ENCODE measurements around the gene RASSF10. TPM values are rescaled to one million over a fixed set of nuclear protein-coding genes. Genes with fewer than 3 reads are reported as not detected.
A peak's percentile ranks its signal among the peaks of the same experiment; 100 is the strongest.

RASSF10 gene
- total RNA-seq, 1 experiment from 2014 or later = 2.4 TPM

DNA sequence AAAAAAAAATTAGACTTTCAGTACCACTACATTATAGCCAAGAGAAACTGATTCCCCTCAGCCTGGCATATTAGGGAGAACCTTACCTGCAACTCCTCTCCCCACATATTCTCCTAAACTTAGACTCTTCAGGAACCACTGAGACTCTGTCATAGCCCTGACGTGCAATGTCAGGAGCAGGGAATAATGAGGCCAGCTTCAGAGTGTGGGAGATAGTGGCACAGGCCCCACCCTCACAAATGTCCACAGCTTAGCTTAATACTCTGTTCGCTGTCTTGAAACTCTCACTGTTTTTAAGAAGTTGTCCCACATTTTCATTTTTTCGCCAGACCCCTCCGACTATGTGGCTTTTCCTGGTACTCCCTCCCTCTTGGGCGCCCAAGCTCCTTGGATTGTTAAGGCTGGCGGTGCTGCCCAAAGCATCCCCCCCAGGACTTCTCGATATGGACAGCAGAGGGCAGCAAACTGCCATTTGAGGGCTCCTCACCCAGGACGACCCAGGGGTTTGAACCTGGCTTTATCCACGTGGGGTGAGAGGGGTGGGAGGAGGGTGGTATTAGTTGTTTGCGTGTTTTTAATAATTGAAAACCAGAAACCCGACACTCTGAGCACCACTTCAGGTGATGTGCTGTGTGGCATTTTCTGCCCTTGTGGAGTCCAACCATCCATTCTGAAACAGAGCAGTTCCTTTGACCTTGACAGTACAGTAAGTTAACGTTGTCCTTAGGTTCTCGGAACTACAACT lies 45.2 kb upstream of the RASSF10 start:
- H3K4me1 Mint-ChIP-seq = peaks cover 21% of the 10 kb centered on the region in 2 experiments
- no peak overlapping the region for H3K14ac ChIP-seq (ENCODE audit: insufficient read depth, low read length)
- no peak overlapping the region for H4K91ac ChIP-seq (ENCODE audit: insufficient read length, low read depth, low read length)
- no peak overlapping the region for H4K8ac ChIP-seq (replicated peaks; ENCODE audit: insufficient read length, low read depth, low read length)
- H2AFZ ChIP-seq (ENCODE audit: low read length) = no peak overlapping the region
- H2BK20ac ChIP-seq (ENCODE audit: low read depth, low read length, poor library complexity, severe bottlenecking) = no peak overlapping the region
- no peak overlapping the region for H2BK12ac ChIP-seq (ENCODE audit: insufficient read length, low read depth, low read length)
- H3K27ac ChIP-seq (ENCODE audit: insufficient read length, low read depth, low read length) = no peak overlapping the region
- no peak overlapping the region for H2AK5ac ChIP-seq (ENCODE audit: insufficient read length, low read length)
- TF ChIP-seq, protein P1, sequence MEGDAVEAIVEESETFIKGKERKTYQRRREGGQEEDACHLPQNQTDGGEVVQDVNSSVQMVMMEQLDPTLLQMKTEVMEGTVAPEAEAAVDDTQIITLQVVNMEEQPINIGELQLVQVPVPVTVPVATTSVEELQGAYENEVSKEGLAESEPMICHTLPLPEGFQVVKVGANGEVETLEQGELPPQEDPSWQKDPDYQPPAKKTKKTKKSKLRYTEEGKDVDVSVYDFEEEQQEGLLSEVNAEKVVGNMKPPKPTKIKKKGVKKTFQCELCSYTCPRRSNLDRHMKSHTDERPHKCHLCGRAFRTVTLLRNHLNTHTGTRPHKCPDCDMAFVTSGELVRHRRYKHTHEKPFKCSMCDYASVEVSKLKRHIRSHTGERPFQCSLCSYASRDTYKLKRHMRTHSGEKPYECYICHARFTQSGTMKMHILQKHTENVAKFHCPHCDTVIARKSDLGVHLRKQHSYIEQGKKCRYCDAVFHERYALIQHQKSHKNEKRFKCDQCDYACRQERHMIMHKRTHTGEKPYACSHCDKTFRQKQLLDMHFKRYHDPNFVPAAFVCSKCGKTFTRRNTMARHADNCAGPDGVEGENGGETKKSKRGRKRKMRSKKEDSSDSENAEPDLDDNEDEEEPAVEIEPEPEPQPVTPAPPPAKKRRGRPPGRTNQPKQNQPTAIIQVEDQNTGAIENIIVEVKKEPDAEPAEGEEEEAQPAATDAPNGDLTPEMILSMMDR (conservative IDR thresholded peaks at IDR 0.05) = peak; percentile 95
- no peak overlapping the region for H2BK5ac ChIP-seq (ENCODE audit: insufficient read length, low read length)
- no peak overlapping the region for H3T11ph ChIP-seq (ENCODE audit: low read length)
- H3K9me3 Mint-ChIP-seq = no peaks in the 10 kb centered on the region; a peak in 1 of 5 replicates
- peak overlapping the region in 1 of 3 experiments; percentile 24; a peak in 1 of 7 replicates for H3K27ac Mint-ChIP-seq
- H3K23ac ChIP-seq (ENCODE audit: insufficient read length, low read depth, low read length) = no peak overlapping the region
- H3K4ac ChIP-seq (ENCODE audit: low read depth, low read length) = no peak overlapping the region
- H3K79me1 ChIP-seq (ENCODE audit: insufficient read depth, low read depth, low read length, poor library complexity, severe bottlenecking) = no peaks in the 10 kb centered on the region
- H3K4me3 Mint-ChIP-seq = peak overlapping the region in 1 of 2 experiments; percentile 41; a peak in 1 of 5 replicates
- H3K79me2 ChIP-seq (ENCODE audit: insufficient read depth, low read length) = 0 out of 2 replicates have a peak, but pooled peaks cover 4% of the 10 kb centered on the region
- no peak overlapping the region for H3K18ac ChIP-seq (ENCODE audit: insufficient read length, low read depth, low read length)
- no peak overlapping the region for H4K5ac ChIP-seq (ENCODE audit: insufficient read length, low read depth, low read length)
- H3K9me3 ChIP-seq (ENCODE audit: control insufficient read depth, low read depth, low read length) = no peaks in the 10 kb centered on the region
- no peak overlapping the region for H3K9ac ChIP-seq (ENCODE audit: extremely low read depth, insufficient read length, low read length)
- no peaks in the 10 kb centered on the region for H3K23me2 ChIP-seq (ENCODE audit: insufficient read length, low read depth, low read length, poor library complexity, severe bottlenecking)
- H2BK120ac ChIP-seq (ENCODE audit: low read depth, low read length, poor library complexity, severe bottlenecking) = no peak overlapping the region
- H3K56ac ChIP-seq (ENCODE audit: insufficient read length, low read depth, low read length) = no peak overlapping the region
- no peaks in the 10 kb centered on the region for H3K4me1 ChIP-seq (ENCODE audit: insufficient read depth, low read length)
- H3K36me3 Mint-ChIP-seq (ENCODE audit: insufficient read depth in 1 of 3, low read depth in 3 of 3) = no peaks in the 10 kb centered on the region
- no peak overlapping the region for H2BK15ac ChIP-seq (ENCODE audit: low read depth, low read length)
- 0 out of 2 replicates have a peak, but pooled peaks cover 2% of the 10 kb centered on the region for H3K27me3 Mint-ChIP-seq (ENCODE audit: low read depth)
- no peaks in the 10 kb centered on the region for H3K27me3 ChIP-seq (ENCODE audit: insufficient read depth, low read length)
- peak; percentile 83 for DNase-seq
- no CpG with 5 or more reads among the region's 13 CpGs for WGBS (ENCODE audit: extremely low coverage, insufficient read length, low lambda C conversion rate)
- no peak overlapping the region for H3K4me2 ChIP-seq (ENCODE audit: insufficient read depth, insufficient read length, low read length)
- no peaks in the 10 kb centered on the region for H4K20me1 ChIP-seq (ENCODE audit: control insufficient read depth, insufficient read depth, insufficient read length)

Measured in H9 (cell line).